SW480 (cell line): ENCODE measurements around the gene INHBB.
"Not testable (repeated sequence)": the region's sequence is repeated elsewhere in the genome, so short reads cannot be mapped to it uniquely, and the experiment has no call there.

Source experiments
- DNase-seq: peaks from one replicate; pipeline ENCODE4 v3.0.0-alpha.2; 2016; ENCODE audit warnings: low spot score

Gene INHBB

GRCh38 chr2:120316071-120316470 lies 29.9 kb upstream of the INHBB start:
- no peak for DNase-seq

- no peak for DNase-seq
These were observed 29.3 kb upstream of the INHBB start for GRCh38 chr2:120316528-120317179.

- DNase-seq, result no peak
These were observed 28.8 kb upstream of the INHBB start for GRCh38 chr2:120317180-120317533.

GRCh38 chr2:120317916-120318315 lies 28.0 kb upstream of the INHBB start:
- DNase-seq, result no peak

- DNase-seq, result no peak
These were observed 27.3 kb upstream of the INHBB start for GRCh38 chr2:120318626-120319025.

- DNase-seq, result peak; percentile 48
These were observed 26.8 kb upstream of the INHBB start for GRCh38 chr2:120319123-120319522.

GRCh38 chr2:120319686-120320317 lies 26.1 kb upstream of the INHBB start:
- DNase-seq, result peak; percentile 74

GRCh38 chr2:120320318-120320851 lies 25.6 kb upstream of the INHBB start:
- no peak for DNase-seq

- DNase-seq, result not testable (repeated sequence)
These were observed 24.9 kb upstream of the INHBB start for GRCh38 chr2:120320887-120321556.

- no peak for DNase-seq
These were observed 24.1 kb upstream of the INHBB start for GRCh38 chr2:120321721-120322284.

- DNase-seq, result no peak
These were observed 23.6 kb upstream of the INHBB start for GRCh38 chr2:120322329-120322728.

- no peak for DNase-seq
These were observed 22.7 kb upstream of the INHBB start for GRCh38 chr2:120323214-120323613.

GRCh38 chr2:120323807-120324399 lies 22.0 kb upstream of the INHBB start:
- DNase-seq, result no peak

GRCh38 chr2:120324933-120325332 lies 21.0 kb upstream of the INHBB start:
- no peak for DNase-seq

- no peak for DNase-seq
These were observed 19.9 kb upstream of the INHBB start for GRCh38 chr2:120326066-120326465.

GRCh38 chr2:120330946-120331822 lies 14.8 kb upstream of the INHBB start:
- DNase-seq, result no peak

- no peak for DNase-seq
These were observed 14.0 kb upstream of the INHBB start for GRCh38 chr2:120331903-120332302.

- no peak for DNase-seq
These were observed 13.6 kb upstream of the INHBB start for GRCh38 chr2:120332384-120332783.

- DNase-seq, result no peak
These were observed 11.9 kb upstream of the INHBB start for GRCh38 chr2:120334068-120334467.

GRCh38 chr2:120336749-120337148 lies 9.2 kb upstream of the INHBB start:
- DNase-seq, result no peak

GRCh38 chr2:120338015-120338414 lies 7.9 kb upstream of the INHBB start:
- no peak for DNase-seq

GRCh38 chr2:120341977-120342376 lies 4.0 kb upstream of the INHBB start:
- DNase-seq, result no peak
